ENCODE measurements around the gene TNFRSF4.

- TF ChIP-seq POLR2AphosphoS5 (IDR thresholded peaks at IDR 0.05) (no peak), CTCF (IDR thresholded peaks at IDR 0.05 in 8 of 11, conservative IDR thresholded peaks at IDR 0.05 in 3 of 11) (no peak)
Measured at GRCh38 chr1:1262071-1262470, 48.1 kb upstream of the TNFRSF4 start.

All from spleen (tissue), 7 donors.